ENCODE data around the gene AKIRIN2. TPM values are rescaled to one million over a fixed set of nuclear protein-coding genes. Genes with fewer than 3 reads are reported as not detected.
A peak's percentile ranks its signal among the peaks of the same experiment; 100 is the strongest.

Gene AKIRIN2
- total and polyA plus RNA-seq, 2 of the 13 experiments (the other 11 are each of a cell fraction or from before 2014, with no cell fraction given), result 15.6 to 23.4 TPM

DNA sequence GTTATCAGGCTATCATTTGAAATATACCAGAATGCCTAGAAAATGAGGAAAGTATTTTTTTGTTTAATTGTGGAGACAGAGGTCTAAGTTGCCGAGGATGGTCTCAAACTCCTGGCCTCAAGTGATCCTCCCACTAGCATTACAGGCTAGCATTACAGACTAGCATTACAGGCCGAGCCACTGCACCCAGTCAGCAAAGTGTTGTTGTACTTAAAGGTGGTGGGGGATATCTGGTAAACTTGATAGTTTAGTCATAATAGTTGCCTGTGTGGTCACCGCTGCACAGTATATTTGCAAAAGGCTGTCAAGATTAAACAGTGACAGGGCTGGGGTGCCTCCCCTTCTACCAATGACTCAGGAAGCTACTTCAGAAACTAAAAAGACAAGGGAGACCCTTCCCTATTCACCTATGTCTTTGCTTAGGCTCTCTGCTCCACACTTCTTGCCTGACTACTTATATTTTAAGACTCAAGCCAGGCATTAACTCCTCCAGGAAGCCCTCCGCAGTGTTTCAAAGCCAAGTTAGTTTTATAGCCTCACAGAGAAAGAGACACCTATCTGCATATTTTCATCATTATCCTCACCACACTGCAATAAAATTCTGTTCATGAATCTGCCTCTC lies 3.1 kb upstream of the AKIRIN2 start (continued):
- TF ChIP-seq, protein P1, sequence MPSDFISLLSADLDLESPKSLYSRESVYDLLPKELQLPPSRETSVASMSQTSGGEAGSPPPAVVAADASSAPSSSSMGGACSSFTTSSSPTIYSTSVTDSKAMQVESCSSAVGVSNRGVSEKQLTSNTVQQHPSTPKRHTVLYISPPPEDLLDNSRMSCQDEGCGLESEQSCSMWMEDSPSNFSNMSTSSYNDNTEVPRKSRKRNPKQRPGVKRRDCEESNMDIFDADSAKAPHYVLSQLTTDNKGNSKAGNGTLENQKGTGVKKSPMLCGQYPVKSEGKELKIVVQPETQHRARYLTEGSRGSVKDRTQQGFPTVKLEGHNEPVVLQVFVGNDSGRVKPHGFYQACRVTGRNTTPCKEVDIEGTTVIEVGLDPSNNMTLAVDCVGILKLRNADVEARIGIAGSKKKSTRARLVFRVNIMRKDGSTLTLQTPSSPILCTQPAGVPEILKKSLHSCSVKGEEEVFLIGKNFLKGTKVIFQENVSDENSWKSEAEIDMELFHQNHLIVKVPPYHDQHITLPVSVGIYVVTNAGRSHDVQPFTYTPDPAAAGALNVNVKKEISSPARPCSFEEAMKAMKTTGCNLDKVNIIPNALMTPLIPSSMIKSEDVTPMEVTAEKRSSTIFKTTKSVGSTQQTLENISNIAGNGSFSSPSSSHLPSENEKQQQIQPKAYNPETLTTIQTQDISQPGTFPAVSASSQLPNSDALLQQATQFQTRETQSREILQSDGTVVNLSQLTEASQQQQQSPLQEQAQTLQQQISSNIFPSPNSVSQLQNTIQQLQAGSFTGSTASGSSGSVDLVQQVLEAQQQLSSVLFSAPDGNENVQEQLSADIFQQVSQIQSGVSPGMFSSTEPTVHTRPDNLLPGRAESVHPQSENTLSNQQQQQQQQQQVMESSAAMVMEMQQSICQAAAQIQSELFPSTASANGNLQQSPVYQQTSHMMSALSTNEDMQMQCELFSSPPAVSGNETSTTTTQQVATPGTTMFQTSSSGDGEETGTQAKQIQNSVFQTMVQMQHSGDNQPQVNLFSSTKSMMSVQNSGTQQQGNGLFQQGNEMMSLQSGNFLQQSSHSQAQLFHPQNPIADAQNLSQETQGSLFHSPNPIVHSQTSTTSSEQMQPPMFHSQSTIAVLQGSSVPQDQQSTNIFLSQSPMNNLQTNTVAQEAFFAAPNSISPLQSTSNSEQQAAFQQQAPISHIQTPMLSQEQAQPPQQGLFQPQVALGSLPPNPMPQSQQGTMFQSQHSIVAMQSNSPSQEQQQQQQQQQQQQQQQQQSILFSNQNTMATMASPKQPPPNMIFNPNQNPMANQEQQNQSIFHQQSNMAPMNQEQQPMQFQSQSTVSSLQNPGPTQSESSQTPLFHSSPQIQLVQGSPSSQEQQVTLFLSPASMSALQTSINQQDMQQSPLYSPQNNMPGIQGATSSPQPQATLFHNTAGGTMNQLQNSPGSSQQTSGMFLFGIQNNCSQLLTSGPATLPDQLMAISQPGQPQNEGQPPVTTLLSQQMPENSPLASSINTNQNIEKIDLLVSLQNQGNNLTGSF (CRISPR knock-in tag; IDR thresholded peaks at IDR 0.05), result no peak
- TF ChIP-seq NONO (IDR thresholded peaks at IDR 0.05), result no peak
- TF ChIP-seq NONO (CRISPR knock-in tag; conservative IDR thresholded peaks at IDR 0.05), result 0 out of 2 replicates have a peak, but pooled peaks have one; percentile 23
- TF ChIP-seq SOX5 (CRISPR knock-in tag; IDR thresholded peaks at IDR 0.05; ENCODE audit: borderline replicate concordance), result 0 out of 2 replicates have a peak, but pooled peaks have one; percentile 18
- TF ChIP-seq, protein P2, sequence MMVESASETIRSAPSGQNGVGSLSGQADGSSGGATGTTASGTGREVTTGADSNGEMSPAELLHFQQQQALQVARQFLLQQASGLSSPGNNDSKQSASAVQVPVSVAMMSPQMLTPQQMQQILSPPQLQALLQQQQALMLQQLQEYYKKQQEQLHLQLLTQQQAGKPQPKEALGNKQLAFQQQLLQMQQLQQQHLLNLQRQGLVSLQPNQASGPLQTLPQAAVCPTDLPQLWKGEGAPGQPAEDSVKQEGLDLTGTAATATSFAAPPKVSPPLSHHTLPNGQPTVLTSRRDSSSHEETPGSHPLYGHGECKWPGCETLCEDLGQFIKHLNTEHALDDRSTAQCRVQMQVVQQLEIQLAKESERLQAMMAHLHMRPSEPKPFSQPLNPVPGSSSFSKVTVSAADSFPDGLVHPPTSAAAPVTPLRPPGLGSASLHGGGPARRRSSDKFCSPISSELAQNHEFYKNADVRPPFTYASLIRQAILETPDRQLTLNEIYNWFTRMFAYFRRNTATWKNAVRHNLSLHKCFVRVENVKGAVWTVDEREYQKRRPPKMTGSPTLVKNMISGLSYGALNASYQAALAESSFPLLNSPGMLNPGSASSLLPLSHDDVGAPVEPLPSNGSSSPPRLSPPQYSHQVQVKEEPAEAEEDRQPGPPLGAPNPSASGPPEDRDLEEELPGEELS (CRISPR knock-in tag; IDR thresholded peaks at IDR 0.05), result peak; percentile 36; the same call in 1 of the 2 replicates
- TF ChIP-seq, protein P3, sequence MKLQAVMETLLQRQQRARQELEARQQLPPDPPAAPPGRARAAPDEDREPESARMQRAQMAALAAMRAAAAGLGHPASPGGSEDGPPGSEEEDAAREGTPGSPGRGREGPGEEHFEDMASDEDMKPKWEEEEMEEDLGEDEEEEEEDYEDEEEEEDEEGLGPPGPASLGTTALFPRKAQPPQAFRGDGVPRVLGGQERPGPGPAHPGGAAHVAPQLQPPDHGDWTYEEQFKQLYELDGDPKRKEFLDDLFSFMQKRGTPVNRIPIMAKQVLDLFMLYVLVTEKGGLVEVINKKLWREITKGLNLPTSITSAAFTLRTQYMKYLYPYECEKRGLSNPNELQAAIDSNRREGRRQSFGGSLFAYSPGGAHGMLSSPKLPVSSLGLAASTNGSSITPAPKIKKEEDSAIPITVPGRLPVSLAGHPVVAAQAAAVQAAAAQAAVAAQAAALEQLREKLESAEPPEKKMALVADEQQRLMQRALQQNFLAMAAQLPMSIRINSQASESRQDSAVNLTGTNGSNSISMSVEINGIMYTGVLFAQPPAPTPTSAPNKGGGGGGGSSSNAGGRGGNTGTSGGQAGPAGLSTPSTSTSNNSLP (IDR thresholded peaks at IDR 0.05; ENCODE audit: low read depth, low read length), result peak; percentile 34; the same call in 1 of the 2 replicates
- no peak for TF ChIP-seq POLR2AphosphoS2 (IDR thresholded peaks at IDR 0.05; ENCODE audit: low read depth, low read length)
- no peak for TF ChIP-seq RNF2 (conservative IDR thresholded peaks at IDR 0.05; ENCODE audit: low read depth)
- TF ChIP-seq RARA (CRISPR knock-in tag; IDR thresholded peaks at IDR 0.05), result 0 out of 2 replicates have a peak, but pooled peaks have one; percentile 8
- TF ChIP-seq ZZZ3 (CRISPR knock-in tag; IDR thresholded peaks at IDR 0.05; ENCODE audit: borderline replicate concordance), result no peak
- no peak for TF ChIP-seq SOX6 (IDR thresholded peaks at IDR 0.05)
- 0 out of 2 replicates have a peak, but pooled peaks have one; percentile 20 for TF ChIP-seq SOX6 (CRISPR knock-in tag; IDR thresholded peaks at IDR 0.05)
- no peak for TF ChIP-seq FOXP1 (IDR thresholded peaks at IDR 0.05)
- peak; percentile 28; the same call in 1 of the 2 replicates for TF ChIP-seq FOXP1 (CRISPR knock-in tag; IDR thresholded peaks at IDR 0.05)
- 0 out of 2 replicates have a peak, but pooled peaks have one; percentile 26 for TF ChIP-seq MAFF (IDR thresholded peaks at IDR 0.05; ENCODE audit: low read depth, low read length)
- TF ChIP-seq ZNF501 (CRISPR knock-in tag; IDR thresholded peaks at IDR 0.05), result no peak
- no peak for TF ChIP-seq ZNF260 (CRISPR knock-in tag; IDR thresholded peaks at IDR 0.05; ENCODE audit: borderline replicate concordance, low read depth)
- no peak for TF ChIP-seq ZFP90 (CRISPR knock-in tag; IDR thresholded peaks at IDR 0.05; ENCODE audit: borderline replicate concordance)
- no peak for TF ChIP-seq ZNF326 (CRISPR knock-in tag; IDR thresholded peaks at IDR 0.05; ENCODE audit: borderline replicate concordance)
- no peak for TF ChIP-seq BRCA1 (CRISPR knock-in tag; IDR thresholded peaks at IDR 0.05)
- no peak for TF ChIP-seq SOX13 (IDR thresholded peaks at IDR 0.05)
- peak in 1 of 2 experiments; percentile 10; a peak in 1 of 4 replicates for TF ChIP-seq SOX13 (CRISPR knock-in tag; conservative IDR thresholded peaks at IDR 0.05 in 1 of 2, IDR thresholded peaks at IDR 0.05 in 1 of 2)
- TF ChIP-seq KAT8 (CRISPR knock-in tag; IDR thresholded peaks at IDR 0.05), result peak; percentile 36; the same call in 1 of the 2 replicates
- TF ChIP-seq ZKSCAN1 (IDR thresholded peaks at IDR 0.05; ENCODE audit: low read length), result 0 out of 2 replicates have a peak, but pooled peaks have one; percentile 34
